Activated T-helper 2 cell treated with anti-CD3 and anti-CD28 coated beads, Interferon-gamma antibody, Interleukin-2, Interleukin-4, amounts not matched to agents 10 μg/mL and 5 μg/mL and 100 μg/mL, durations not matched to agents 14 hours and 24 hours and 36 hours (primary cell): ENCODE results near the gene FANCC. TPM values are rescaled to one million over a fixed set of nuclear protein-coding genes. Genes with fewer than 3 reads are reported as not detected.
"Not testable (repeated sequence)": the region's sequence is repeated elsewhere in the genome, so short reads cannot be mapped to it uniquely, and the experiment has no call there.

Experiments used
- DNase-seq: peaks from one replicate; pipeline ENCODE4 v3.0.0; 2021; ENCODE audit warnings: low spot score
- H3K27ac Mint-ChIP-seq: one replicate; pipeline ENCODE4 v1.8.0; 2021; ENCODE audit warnings: mixed read lengths
- H3K27me3 Mint-ChIP-seq: one replicate; pipeline ENCODE4 v1.8.0; 2021; ENCODE audit warnings: low read depth, mixed read lengths
- H3K36me3 Mint-ChIP-seq: one replicate; pipeline ENCODE4 v1.8.0; 2021; ENCODE audit warnings: low read depth, mixed read lengths
- H3K4me1 Mint-ChIP-seq: one replicate; pipeline ENCODE4 v1.8.0; 2021; ENCODE audit warnings: low read depth, mixed read lengths
- H3K4me3 Mint-ChIP-seq: one replicate; pipeline ENCODE4 v1.8.0; 2021; ENCODE audit warnings: low read depth, mild to moderate bottlenecking, moderate library complexity, mixed read lengths
- H3K9me3 Mint-ChIP-seq: one replicate; pipeline ENCODE4 v1.8.0; 2021; ENCODE audit warnings: mixed read lengths
- intact Hi-C: fragments of 100-400 bp; cut with micrococcal nuclease; formaldehyde crosslinking; loops from one replicate; pipeline ENCODE4 v1.15.1; 2023
- total RNA-seq: library from RNA; stranded (reverse); gene quantifications from 2 replicates; pipeline ENCODE4 v1.2.3, GENCODE V29; 2022

The FANCC gene
- total RNA-seq, 1 donor from 2014 or later, result 16.8 TPM

DNA sequence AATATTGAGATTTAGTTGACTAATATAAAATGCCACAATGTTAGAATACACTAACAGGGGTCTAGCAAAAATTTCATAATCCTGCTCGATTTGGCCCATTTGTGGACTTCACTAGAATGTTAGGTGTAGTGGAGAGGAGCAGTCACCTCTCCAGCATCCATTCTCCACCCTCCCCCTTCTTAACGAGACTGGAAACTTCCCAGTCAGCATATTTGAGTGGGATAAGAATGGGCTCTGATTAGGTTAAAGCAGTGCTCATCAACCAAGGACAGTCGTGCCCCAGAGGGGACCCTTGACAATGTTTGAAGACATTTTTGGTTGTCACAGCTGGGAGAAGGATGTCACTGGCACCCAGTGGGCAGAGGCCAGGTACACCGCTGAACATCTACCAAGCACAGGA is 46.7 kb downstream of the FANCC start:
- H3K27ac Mint-ChIP-seq, result no peak overlapping the region
- peaks cover 3% of the 10 kb centered on the region for H3K9me3 Mint-ChIP-seq
- no peaks in the 10 kb centered on the region for H3K27me3 Mint-ChIP-seq
- no peak for DNase-seq
- H3K4me1 Mint-ChIP-seq, result peaks cover 36% of the 10 kb centered on the region
- intact Hi-C loops, result no loop called here
- no peak overlapping the region for H3K4me3 Mint-ChIP-seq
- H3K36me3 Mint-ChIP-seq, result no peaks in the 10 kb centered on the region

DNA sequence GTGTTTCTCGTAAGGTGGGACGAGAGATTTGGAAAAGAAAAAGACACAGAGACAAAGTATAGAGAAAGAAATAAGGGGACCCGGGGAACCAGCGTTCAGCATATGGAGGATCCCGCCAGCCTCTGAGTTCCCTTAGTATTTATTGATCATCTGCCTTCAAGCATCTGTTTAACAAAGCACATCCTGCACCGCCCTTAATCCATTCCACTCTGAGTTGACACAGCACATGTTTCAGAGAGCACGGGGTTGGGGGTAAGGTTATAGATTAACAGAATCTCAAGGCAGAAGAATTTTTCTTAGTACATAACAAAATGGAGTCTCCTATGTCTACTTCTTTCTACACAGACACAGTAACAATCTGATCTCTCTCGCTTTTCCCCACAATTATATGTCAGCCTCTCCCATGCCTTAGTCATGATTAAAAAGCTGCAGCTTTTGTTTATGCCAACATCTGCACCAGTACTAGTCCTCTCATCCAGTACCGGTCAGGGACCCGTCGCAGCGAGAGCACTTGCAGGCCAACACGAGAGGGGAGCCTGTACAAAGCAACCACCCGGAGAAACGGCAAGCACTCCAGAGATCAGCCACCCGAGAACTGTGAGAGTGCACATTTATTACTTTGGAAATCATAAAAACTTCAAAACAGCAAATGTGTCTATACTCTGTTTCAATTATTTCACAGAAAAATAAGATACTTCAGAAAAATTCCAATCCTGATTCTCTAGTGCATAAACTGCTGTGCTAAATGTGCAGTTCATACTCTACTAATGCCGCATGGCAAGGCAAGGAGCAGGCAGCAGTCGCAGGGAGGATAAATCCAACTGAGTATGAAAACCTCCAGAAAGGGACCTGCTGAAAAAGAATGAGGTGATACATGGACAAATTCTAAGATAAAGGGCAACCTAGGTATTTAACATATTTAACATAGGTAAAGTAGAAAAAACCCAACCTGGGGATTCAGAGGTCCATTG is 47.4 kb downstream of the FANCC start:
- H3K27ac Mint-ChIP-seq, H3K4me3 Mint-ChIP-seq, DNase-seq, H3K27me3 Mint-ChIP-seq, H3K36me3 Mint-ChIP-seq, H3K9me3 Mint-ChIP-seq: not testable (repeated sequence)
- H3K4me1 Mint-ChIP-seq, result peaks cover 39% of the 10 kb centered on the region
- intact Hi-C loops, result loop anchor here (5.0 kb wide), 1 partner anchor 72 kb away; no protein-coding TSS in a partner anchor

GRCh38 chr9:95268681-95269080 is 48.8 kb downstream of the FANCC start:
- H3K27me3 Mint-ChIP-seq, result no peaks in the 10 kb centered on the region
- no peak overlapping the region for H3K27ac Mint-ChIP-seq
- H3K4me1 Mint-ChIP-seq, result peaks cover 42% of the 10 kb centered on the region
- intact Hi-C loops, result loop anchor here (5.0 kb wide), 1 partner anchor 74 kb away; no protein-coding TSS in a partner anchor
- no peak for DNase-seq
- H3K36me3 Mint-ChIP-seq, result no peaks in the 10 kb centered on the region
- H3K9me3 Mint-ChIP-seq, result no peaks in the 10 kb centered on the region
- no peak overlapping the region for H3K4me3 Mint-ChIP-seq

DNA sequence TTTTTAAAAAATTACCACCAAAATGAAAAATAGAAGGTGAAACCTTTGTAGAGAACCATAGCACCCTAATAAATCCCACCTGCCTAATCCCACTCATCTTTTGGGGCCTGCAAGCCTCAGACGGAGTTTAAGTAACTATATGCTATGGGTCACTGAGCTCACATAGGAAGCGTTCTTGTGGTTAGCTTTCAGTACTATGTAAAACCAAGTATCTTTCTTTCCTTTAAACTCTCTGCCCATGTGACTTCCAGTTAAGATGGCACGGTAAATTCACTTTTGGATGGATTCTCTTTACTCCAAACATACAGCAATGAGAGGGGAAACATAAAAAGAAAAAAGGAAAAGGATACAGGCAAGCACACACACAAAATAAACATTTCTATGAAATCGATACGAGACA is 50.9 kb downstream of the FANCC start:
- Mint-ChIP-seq H3K27ac (peak overlapping the region; percentile 64), H3K9me3 (no peaks in the 10 kb centered on the region), H3K36me3 (no peaks in the 10 kb centered on the region), H3K27me3 (no peaks in the 10 kb centered on the region), H3K4me3 (peak overlapping the region; percentile 31), H3K4me1 (peaks cover 36% of the 10 kb centered on the region)
- intact Hi-C loops, result loop anchor here (2.0 to 5.0 kb wide), 2 partner anchors 76 to 78 kb away; no protein-coding TSS in a partner anchor
- no peak for DNase-seq

GRCh38 chr9:95265960-95266359 is 51.5 kb downstream of the FANCC start:
- Mint-ChIP-seq H3K4me1 (peaks cover 36% of the 10 kb centered on the region), H3K27me3 (no peaks in the 10 kb centered on the region), H3K36me3 (no peaks in the 10 kb centered on the region), H3K27ac (no peak overlapping the region), H3K9me3 (no peaks in the 10 kb centered on the region), H3K4me3 (no peak overlapping the region)
- no peak for DNase-seq
- intact Hi-C loops, result loop anchor here (2.0 to 5.0 kb wide), 2 partner anchors 76 to 77 kb away; no protein-coding TSS in a partner anchor

GRCh38 chr9:95264954-95265615 is 52.4 kb downstream of the FANCC start:
- intact Hi-C loops, result loop anchor here (5.0 kb wide), 1 partner anchor 77 kb away; no protein-coding TSS in a partner anchor
- Mint-ChIP-seq H3K4me3 (no peak overlapping the region), H3K9me3 (no peaks in the 10 kb centered on the region), H3K4me1 (peaks cover 36% of the 10 kb centered on the region), H3K27ac (no peak overlapping the region), H3K36me3 (no peaks in the 10 kb centered on the region), H3K27me3 (no peaks in the 10 kb centered on the region)
- DNase-seq, result no peak

DNA sequence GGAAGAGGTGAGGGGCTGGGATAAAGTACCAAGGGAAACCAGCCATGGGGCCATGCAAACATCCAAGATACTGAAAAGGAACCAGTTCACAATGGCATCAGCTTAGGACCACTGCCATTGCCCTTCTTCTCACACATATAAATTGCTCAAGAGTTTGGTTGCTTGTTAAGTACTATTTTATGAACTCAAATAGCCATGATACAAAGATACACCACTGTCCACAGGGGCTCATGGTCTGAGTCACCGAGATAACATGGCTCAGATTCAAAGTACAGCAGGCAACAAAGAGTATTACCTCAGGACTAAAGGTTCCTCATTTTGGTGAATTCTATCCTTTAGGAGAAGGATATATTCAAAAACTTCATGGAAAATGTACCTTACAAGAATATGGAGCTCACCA is 55.6 kb downstream of the FANCC start:
- peaks cover 9% of the 10 kb centered on the region for H3K27me3 Mint-ChIP-seq
- no peak for DNase-seq
- no peaks in the 10 kb centered on the region for H3K36me3 Mint-ChIP-seq
- H3K4me3 Mint-ChIP-seq, result no peak overlapping the region
- peaks cover 22% of the 10 kb centered on the region for H3K4me1 Mint-ChIP-seq
- intact Hi-C loops, result no loop called here
- no peaks in the 10 kb centered on the region for H3K9me3 Mint-ChIP-seq
- H3K27ac Mint-ChIP-seq, result no peak overlapping the region

- no peak for DNase-seq
- no peaks in the 10 kb centered on the region for H3K27me3 Mint-ChIP-seq
- H3K4me3 Mint-ChIP-seq, result no peak overlapping the region
- H3K9me3 Mint-ChIP-seq, result no peaks in the 10 kb centered on the region
- no peak overlapping the region for H3K27ac Mint-ChIP-seq
- intact Hi-C loops, result no loop called here
- H3K36me3 Mint-ChIP-seq, result peaks cover 15% of the 10 kb centered on the region
- H3K4me1 Mint-ChIP-seq, result no peaks in the 10 kb centered on the region
Observed at GRCh38 chr9:95250462-95251221, 66.9 kb downstream of the FANCC start.

DNA sequence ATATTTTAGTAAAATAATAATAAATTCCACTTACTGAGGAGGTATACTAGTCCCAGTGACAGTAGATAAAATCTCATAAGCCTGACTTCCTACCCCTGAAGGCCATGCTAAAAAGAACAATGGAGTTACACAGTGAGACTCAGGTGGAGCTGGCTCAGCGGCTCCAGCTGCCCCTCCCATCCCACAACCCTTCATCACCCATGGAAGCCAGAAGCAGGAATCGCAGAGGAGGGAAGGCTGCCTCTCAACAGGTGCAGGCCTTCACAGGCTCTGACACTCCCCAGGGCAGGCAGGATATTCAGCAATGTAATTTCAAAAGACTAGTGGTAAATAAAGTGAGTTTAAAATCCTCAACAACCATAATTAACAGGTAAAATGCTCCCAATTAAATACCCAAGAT is 67.5 kb downstream of the FANCC start:
- H3K4me1 Mint-ChIP-seq, result no peaks in the 10 kb centered on the region

GRCh38 chr9:95246547-95246946 is 71.0 kb downstream of the FANCC start:
- Mint-ChIP-seq H3K4me1 (no peaks in the 10 kb centered on the region), H3K4me3 (no peak overlapping the region), H3K27ac (no peak overlapping the region), H3K36me3 (peaks cover 15% of the 10 kb centered on the region), H3K9me3 (no peaks in the 10 kb centered on the region), H3K27me3 (no peaks in the 10 kb centered on the region)
- intact Hi-C loops, result no loop called here
- no peak for DNase-seq

More for the DNA sequence above, 67.5 kb downstream of the FANCC start:
- Mint-ChIP-seq H3K4me3 (no peak overlapping the region), H3K27me3 (no peaks in the 10 kb centered on the region), H3K9me3 (no peaks in the 10 kb centered on the region), H3K36me3 (peaks cover 15% of the 10 kb centered on the region), H3K27ac (no peak overlapping the region)
- intact Hi-C loops, result no loop called here
- DNase-seq, result no peak

DNA sequence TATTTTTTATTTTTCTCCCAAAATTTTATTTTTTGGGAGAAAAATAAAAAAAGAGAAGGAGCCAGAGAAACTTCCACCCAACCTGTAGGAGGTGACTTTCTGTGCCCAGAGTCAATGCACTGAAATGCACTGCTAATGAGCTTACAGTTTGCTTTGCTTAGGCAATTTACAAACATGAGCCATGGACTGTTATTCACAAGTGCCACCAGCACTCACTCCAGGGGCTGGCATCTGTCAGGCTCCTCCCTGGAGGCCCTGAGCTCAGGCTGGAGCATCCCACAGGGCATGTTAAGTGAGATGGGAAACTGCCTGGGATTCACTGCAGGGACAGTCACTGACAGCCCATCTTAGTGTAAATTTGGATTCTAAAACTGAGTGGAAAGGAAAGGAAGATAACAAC is 74.9 kb downstream of the FANCC start:
- Mint-ChIP-seq H3K4me1 (no peaks in the 10 kb centered on the region), H3K36me3 (peaks cover 15% of the 10 kb centered on the region), H3K27me3 (no peaks in the 10 kb centered on the region), H3K9me3 (no peaks in the 10 kb centered on the region), H3K27ac (no peak overlapping the region), H3K4me3 (no peak overlapping the region)
- no peak for DNase-seq
- intact Hi-C loops, result no loop called here

GRCh38 chr9:95239071-95239470 is 78.4 kb downstream of the FANCC start:
- H3K4me3 Mint-ChIP-seq, result no peak overlapping the region
- intact Hi-C loops, result no loop called here
- H3K27ac Mint-ChIP-seq, result no peak overlapping the region

More at GRCh38 chr9:95239071-95239470, 78.4 kb downstream of the FANCC start:
- H3K27me3 Mint-ChIP-seq, result no peaks in the 10 kb centered on the region
- H3K36me3 Mint-ChIP-seq, result no peaks in the 10 kb centered on the region
- no peak for DNase-seq
- H3K4me1 Mint-ChIP-seq, result no peaks in the 10 kb centered on the region
- no peaks in the 10 kb centered on the region for H3K9me3 Mint-ChIP-seq
